Right forelimb (tissue), 1 donor: ENCODE measurements around the gene CSF3R.
A peak's percentile ranks its signal among the peaks of the same experiment; 100 is the strongest.

ENCODE experiments used
- DNase-seq: peaks from one replicate; pipeline ENCODE4 v3.0.0-alpha.2; 2018

The CSF3R gene

GRCh38 chr1:36482724-36483388 is at the start of gene CSF3R:
TSS of gene CSF3R (minus strand) at chr1:36482913. CDS start at chr1:36479496, 3,417 bp downstream.
- no peak for DNase-seq

DNA sequence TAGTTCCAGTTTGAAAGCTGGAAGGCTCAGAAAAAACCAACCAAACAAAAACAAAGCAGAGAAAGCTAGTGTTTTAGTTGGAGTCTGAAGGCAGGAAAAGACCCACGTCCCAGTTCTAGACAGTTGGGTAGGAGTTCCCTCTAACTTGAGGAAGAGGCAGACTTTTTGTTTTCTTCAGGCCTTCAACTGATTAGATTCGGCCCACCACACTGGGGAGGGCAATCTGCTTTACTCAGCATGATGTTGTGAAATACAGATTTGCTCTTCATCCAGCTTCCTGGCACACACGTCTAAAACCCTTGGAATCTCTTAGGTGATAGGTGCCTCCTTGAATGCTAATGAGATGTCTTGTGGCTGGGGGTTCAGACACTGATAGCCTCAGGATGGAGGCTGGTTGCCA is 49.1 kb upstream of the CSF3R start:
- no peak for DNase-seq

GRCh38 chr1:36530791-36531190 is 48.1 kb upstream of the CSF3R start:
- DNase-seq = peak; percentile 13

- peak; percentile 27 for DNase-seq
Observed at GRCh38 chr1:36530261-36530660, 47.5 kb upstream of the CSF3R start.

- DNase-seq = peak; percentile 4
Observed at GRCh38 chr1:36529769-36530260, 47.1 kb upstream of the CSF3R start.

- DNase-seq = peak; percentile 13
Observed at GRCh38 chr1:36528361-36529349, 45.9 kb upstream of the CSF3R start.

- DNase-seq = no peak
Observed at GRCh38 chr1:36525166-36525565, 42.5 kb upstream of the CSF3R start.

GRCh38 chr1:36524359-36525062 is 41.8 kb upstream of the CSF3R start:
- DNase-seq = no peak

- no peak for DNase-seq
Observed at GRCh38 chr1:36523850-36524249, 41.1 kb upstream of the CSF3R start.

- no peak for DNase-seq
Observed at GRCh38 chr1:36523230-36523495, 40.5 kb upstream of the CSF3R start.

- DNase-seq = no peak
Observed at GRCh38 chr1:36522461-36523229, 39.9 kb upstream of the CSF3R start.

GRCh38 chr1:36522021-36522420 is 39.3 kb upstream of the CSF3R start:
- DNase-seq = no peak

GRCh38 chr1:36520771-36521420 is 38.2 kb upstream of the CSF3R start:
- DNase-seq = no peak

- DNase-seq = peak; percentile 23
Observed at GRCh38 chr1:36520056-36520455, 37.3 kb upstream of the CSF3R start.

DNA sequence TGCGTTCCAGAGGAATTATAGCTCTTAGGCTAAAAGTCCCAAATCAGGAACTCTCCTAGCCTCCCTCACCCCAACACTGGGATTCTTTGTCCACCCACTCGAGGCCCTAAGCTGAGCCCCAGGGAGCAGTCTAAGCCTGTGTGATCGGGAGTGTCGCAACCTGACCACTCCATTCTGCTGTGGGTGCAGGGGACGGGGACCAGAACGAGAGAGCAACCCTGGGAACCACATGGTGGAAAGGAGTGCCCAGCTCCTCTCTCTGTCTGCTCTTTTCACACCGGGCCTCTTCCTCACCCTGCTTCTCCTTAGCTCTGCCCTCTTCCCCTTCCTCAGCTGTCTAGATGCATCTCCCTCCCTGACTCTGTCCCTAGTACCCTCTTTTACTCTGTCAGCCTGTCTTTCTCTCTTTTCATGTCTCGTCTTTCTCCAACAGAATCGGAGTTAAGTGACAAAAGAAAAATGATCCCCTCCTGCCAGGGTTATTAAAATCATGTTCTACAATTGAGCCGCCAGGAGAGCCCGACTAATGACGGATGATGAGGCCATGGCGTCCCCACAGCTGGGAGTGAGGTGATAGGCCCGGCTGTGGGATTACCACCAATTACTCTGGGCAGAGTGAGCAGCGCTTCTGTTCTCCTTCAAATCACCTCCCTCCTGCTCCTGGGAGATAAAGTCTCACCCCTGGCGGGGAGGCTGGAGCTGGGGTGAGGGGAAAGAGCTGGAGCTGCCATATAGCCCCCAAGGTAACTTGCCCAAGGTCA is 34.5 kb upstream of the CSF3R start:
- DNase-seq = peak; percentile 33

- DNase-seq = peak; percentile 60
Observed at GRCh38 chr1:36516372-36517010, 33.8 kb upstream of the CSF3R start.

- DNase-seq = peak; percentile 31
Observed at GRCh38 chr1:36515315-36516138, 32.8 kb upstream of the CSF3R start.

DNA sequence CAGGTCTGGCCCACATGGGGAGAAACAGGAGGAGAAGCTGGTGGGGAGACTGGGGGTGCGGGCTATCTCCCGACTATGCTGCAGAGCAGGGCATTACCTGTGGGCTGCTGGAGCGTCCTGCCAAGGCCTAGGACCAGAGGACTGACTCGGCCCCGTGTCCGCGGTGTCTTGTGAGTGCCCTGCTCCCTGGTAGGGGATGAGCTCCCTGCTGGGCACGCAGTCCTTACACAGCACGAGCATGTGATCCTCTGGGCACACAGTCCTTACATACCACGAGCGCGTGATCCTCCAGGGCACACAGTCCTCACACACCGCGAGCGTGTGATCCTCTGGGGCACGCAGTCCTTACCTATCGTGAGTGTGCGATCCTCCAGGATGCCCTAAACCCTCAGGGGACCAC is 31.8 kb upstream of the CSF3R start:
- DNase-seq = peak; percentile 11

- peak; percentile 15 for DNase-seq
Observed at GRCh38 chr1:36513676-36514473, 31.2 kb upstream of the CSF3R start.
